HCT116 (cell line): ENCODE data around the gene TLCD3B. TPM values are rescaled to one million over a fixed set of nuclear protein-coding genes. Genes with fewer than 3 reads are reported as not detected.

Experiments used
- ATAC-seq: fragments of 200-7000 bp; cut with Tn5 transposase; 2 replicates; pipeline ENCODE4 v1.9.1; 2020; ENCODE audit warnings: mild to moderate bottlenecking, moderate library complexity
- BruUV-seq: library from RNA; stranded (reverse); fragments of 400-500 nt; replicated peaks from 2 replicates; lab custom pipeline; 2021; lab: Mats Ljungman, UMichigan
- CTCF ChIA-PET: fragments of 300-600 bp; sonication (Branson Sonifier 250); formaldehyde crosslinking; loops from one replicate; lab custom pipeline; 2021; ENCODE audit warnings: antibody characterized with exemption; lab: Charles Lee
- POLR2A ChIA-PET: fragments of 300-600, 350-600 bp; sonication (Branson Sonifier 250); formaldehyde crosslinking; loops from one replicate; lab custom pipeline; 2021; ENCODE audit warnings: antibody characterized with exemption; lab: Charles Lee
- RAD21 ChIA-PET, 2 experiments: fragments of 300-600 bp; sonication (Branson Sonifier 250); formaldehyde crosslinking; loops; one replicate each; lab custom pipeline; 2023; ENCODE audit warnings: low total read pairs in 2 of 2; ENCODE audit not compliant: uncharacterized antibody in 2 of 2, unreplicated experiment in 2 of 2, low non-redundant PET in 1 of 2; lab: Charles Lee
- DNase-seq: peaks from one replicate; pipeline ENCODE4 v3.0.0-alpha.2; 2010; ENCODE audit warnings: low read depth, low spot score
- H2AFZ ChIP-seq: fragments of 200-600 bp; shearing (Covaris generic), sonication (generic); 2 replicates; pipeline ENCODE4 v1.6.1; 2017; ENCODE audit warnings: low read depth, mixed run types, mixed read lengths, antibody characterized with exemption, low read length; ENCODE audit not compliant: poor library complexity, severe bottlenecking
- H3K27ac ChIP-seq: 2 replicates; pipeline ENCODE4 v1.5.1; 2012; ENCODE audit warnings: low read depth, low read length
- H3K27me3 ChIP-seq: fragments of 200-600 bp; sonication (generic); 2 replicates; pipeline ENCODE4 v1.6.1; 2016; ENCODE audit warnings: mixed run types, low read length, mixed read lengths; ENCODE audit not compliant: insufficient read depth
- H3K36me3 ChIP-seq, 2 experiments: fragments of 200-500 bp in 1 of 2; fragments of 200-600 bp in 1 of 2; sonication (Bioruptor generic) in 1 of 2; sonication (generic) in 1 of 2; 2 replicates each; pipeline versions ENCODE4 v1.5.1 to v1.6.1; 2014 to 2016; ENCODE audit warnings: low read length in 2 of 2, inconsistent platforms in 1 of 2, mixed read lengths in 1 of 2, mixed run types in 1 of 2; ENCODE audit not compliant: insufficient read depth in 2 of 2, control insufficient read depth in 1 of 2
- H3K4me1 ChIP-seq, 2 experiments: fragments of 200-600 bp in 1 of 2; sonication (generic) in 1 of 2; 2 replicates each; pipeline versions ENCODE4 v1.5.1 to v1.6.1; 2012 to 2017; ENCODE audit warnings: low read length in 2 of 2, inconsistent platforms in 1 of 2, mild to moderate bottlenecking in 1 of 2, mixed read lengths in 1 of 2, mixed run types in 1 of 2, moderate library complexity in 1 of 2; ENCODE audit not compliant: insufficient read depth in 2 of 2, control insufficient read depth in 1 of 2
- H3K4me2 ChIP-seq: fragments of 200-600 bp; sonication (generic); 2 replicates; pipeline ENCODE4 v1.6.1; 2017; ENCODE audit warnings: mixed run types, low read length, mixed read lengths
- H3K4me3 ChIP-seq, 2 experiments: fragments of 200-600 bp in 1 of 2; sonication (generic) in 1 of 2; replicated peaks in 1 of 2; 2 replicates each; pipeline ENCODE4 v1.5.1; 2011 to 2016; ENCODE audit warnings: low read length in 2 of 2, control low read depth in 1 of 2, low read depth in 1 of 2, mild to moderate bottlenecking in 1 of 2, mixed read lengths in 1 of 2, mixed run types in 1 of 2
- H3K79me2 ChIP-seq: fragments of 200-600 bp; sonication (generic); 2 replicates; pipeline ENCODE4 v1.6.1; 2017; ENCODE audit warnings: mild to moderate bottlenecking, mixed run types, low read length, moderate library complexity, mixed read lengths; ENCODE audit not compliant: insufficient read depth
- H3K9ac ChIP-seq: fragments of 200-600 bp; sonication (generic); 2 replicates; pipeline ENCODE4 v1.6.1; 2016; ENCODE audit warnings: low read length, mixed read lengths
- H3K9me2 ChIP-seq: fragments of 200-600 bp; sonication (generic), shearing (Covaris generic); 2 replicates; pipeline ENCODE4 v1.6.1; 2017; ENCODE audit warnings: mixed run types, mild to moderate bottlenecking, moderate library complexity; ENCODE audit not compliant: insufficient read depth
- H3K9me3 ChIP-seq, 2 experiments: fragments of 200-500 bp in 1 of 2; fragments of 200-600 bp in 1 of 2; sonication (Bioruptor generic) in 1 of 2; sonication (generic) in 1 of 2; 2 replicates each; pipeline ENCODE4 v1.6.1; 2014 to 2017; ENCODE audit warnings: low read length in 2 of 2, mixed read lengths in 2 of 2, inconsistent platforms in 1 of 2, low read depth in 1 of 2, mild to moderate bottlenecking in 1 of 2, mixed run types in 1 of 2, moderate library complexity in 1 of 2; ENCODE audit not compliant: control insufficient read depth in 1 of 2, insufficient read depth in 1 of 2
- H4K20me1 ChIP-seq: fragments of 200-600 bp; sonication (generic), shearing (Covaris generic); 2 replicates; pipeline ENCODE4 v1.6.1; 2017; ENCODE audit warnings: mixed run types, mild to moderate bottlenecking, moderate library complexity; ENCODE audit not compliant: insufficient read depth
- CEBPB ChIP-seq: IDR thresholded peaks from 2 replicates; pipeline ENCODE4 v1.6.1; 2012; ENCODE audit warnings: low read depth
- FOSL1 ChIP-seq: IDR thresholded peaks from 2 replicates; pipeline ENCODE4 v1.6.1; 2012; ENCODE audit warnings: low read depth
- POLR2A ChIP-seq: IDR thresholded peaks from 2 replicates; pipeline ENCODE4 v1.7.0; 2011; ENCODE audit warnings: borderline replicate concordance; ENCODE audit not compliant: insufficient read depth, insufficient read length; ENCODE audit errors: extremely low read depth
- REST ChIP-seq: IDR thresholded peaks from 2 replicates; pipeline ENCODE4 v1.6.1; 2012; ENCODE audit warnings: low read depth
- SIN3A ChIP-seq: IDR thresholded peaks from 2 replicates; pipeline ENCODE4 v1.6.1; 2012; ENCODE audit warnings: low read depth
- SP1 ChIP-seq: IDR thresholded peaks from 2 replicates; pipeline ENCODE4 v1.6.1; 2012; ENCODE audit warnings: low read depth
- YY1 ChIP-seq: IDR thresholded peaks from 2 replicates; pipeline ENCODE4 v1.6.1; 2011; ENCODE audit warnings: low read length, low read depth, moderate library complexity, mild to moderate bottlenecking; ENCODE audit not compliant: insufficient replicate concordance; ENCODE audit errors: extremely low read depth
- ZNF274 ChIP-seq: fragments of 200-500 bp; sonication (Bioruptor generic); IDR thresholded peaks from 2 replicates; pipeline ENCODE4 v1.6.1; 2014; ENCODE audit warnings: mild to moderate bottlenecking, low read depth, low read length, inconsistent platforms
- intact Hi-C: fragments of 100-400 bp; cut with micrococcal nuclease; formaldehyde crosslinking; loops from 2 replicates; pipeline ENCODE4 v1.10.0; 2022
- total RNA-seq: library from RNA; stranded (reverse); gene quantifications from one replicate; pipeline ENCODE4 v1.2.1, GENCODE V29; 2021; ENCODE audit not compliant: unreplicated experiment
- TF ChIP-seq, protein P1 (sequence below): IDR thresholded peaks from 2 replicates; pipeline ENCODE4 v1.6.1; 2012

The TLCD3B gene
- total RNA-seq, 1 experiment from 2014 or later: 1.0 TPM

DNA sequence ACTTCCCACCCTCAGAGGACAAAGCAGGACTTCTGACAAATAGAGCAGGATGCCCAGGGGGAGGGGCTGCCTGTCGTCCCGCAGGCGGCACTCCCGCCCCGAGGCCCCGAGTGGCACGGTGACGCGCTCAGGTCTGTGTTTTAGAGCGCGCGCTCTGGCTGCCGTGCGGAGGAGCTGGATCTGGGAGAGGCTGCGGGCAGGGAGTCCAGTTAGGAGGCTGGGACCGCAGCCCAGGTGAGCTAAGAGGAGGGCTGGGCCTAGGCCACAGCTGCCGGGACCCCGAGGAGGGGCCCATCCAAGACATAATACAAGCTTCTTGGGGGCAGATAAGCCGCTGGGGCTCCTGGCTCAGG, 26.7 kb downstream of the TLCD3B start:
- intact Hi-C loops: no loop called here
- no peak overlapping the region for H3K9ac ChIP-seq
- no peaks in the 10 kb centered on the region for H3K27me3 ChIP-seq
- no peak overlapping the region for H3K4me2 ChIP-seq
- H4K20me1 ChIP-seq: no peaks in the 10 kb centered on the region
- TF ChIP-seq CEBPB: no peak
- TF ChIP-seq, all 23 proteins: peak for 0
- Histone ChIP-seq H3K9me3 (no peaks in the 10 kb centered on the region), H3K9me2 (no peaks in the 10 kb centered on the region), H3K4me1 (no peaks in the 10 kb centered on the region), H3K27ac (no peak overlapping the region; the same call in 1 of the 2 replicates), H2AFZ (no peak overlapping the region), H3K4me3 (no peak overlapping the region), H3K79me2 (no peaks in the 10 kb centered on the region), H3K36me3 (peaks cover 0 to 4% of the 10 kb centered on the region in 2 experiments; a peak in 2 of 4 replicates)
- DNase-seq: no peak
- POLR2A ChIA-PET: no interaction called here
- RAD21 ChIA-PET: no interaction called here
- CTCF ChIA-PET: no interaction called here
- no TSS peak for BruUV-seq
- no peak for ATAC-seq

- DNase-seq: no peak
- no peak for ATAC-seq
- Histone ChIP-seq H3K36me3 (peaks cover 0 to 4% of the 10 kb centered on the region in 2 experiments; a peak in 2 of 4 replicates), H3K4me1 (no peaks in the 10 kb centered on the region), H3K27ac (no peak overlapping the region), H3K9ac (no peak overlapping the region), H2AFZ (no peak overlapping the region), H3K9me2 (no peaks in the 10 kb centered on the region), H3K4me3 (no peak overlapping the region), H4K20me1 (no peaks in the 10 kb centered on the region), H3K79me2 (no peaks in the 10 kb centered on the region), H3K27me3 (no peaks in the 10 kb centered on the region), H3K9me3 (no peaks in the 10 kb centered on the region), H3K4me2 (no peak overlapping the region)
- ChIA-PET POLR2A (no interaction called here), RAD21 (no interaction called here), CTCF (no interaction called here)
- BruUV-seq: no TSS peak
- TF ChIP-seq ZNF274 (no peak), YY1 (no peak), SP1 (no peak), FOSL1 (no peak), POLR2A (no peak), SIN3A (no peak), REST (no peak)
- TF ChIP-seq, protein P1, sequence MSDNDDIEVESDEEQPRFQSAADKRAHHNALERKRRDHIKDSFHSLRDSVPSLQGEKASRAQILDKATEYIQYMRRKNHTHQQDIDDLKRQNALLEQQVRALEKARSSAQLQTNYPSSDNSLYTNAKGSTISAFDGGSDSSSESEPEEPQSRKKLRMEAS: no peak
- intact Hi-C loops: no loop called here
These were observed 27.2 kb downstream of the TLCD3B start for GRCh38 chr16:30003670-30004423.
